GM18507 (cell line): ENCODE measurements around the gene CCM2.

Experiments used
- DNase-seq: peaks from one replicate; pipeline ENCODE4 v3.0.0; 2011; ENCODE audit warnings: low read depth; ENCODE audit not compliant: insufficient read length; ENCODE audit errors: extremely low spot score
- FAIRE-seq: peaks from 2 replicates; lab custom pipeline; 2011; peaks lifted over from hg19 to GRCh38; lab: Jason Lieb, UNC

The CCM2 gene

GRCh38 chr7:45073786-45074527, 74.0 kb downstream of the CCM2 start:
- DNase-seq (no peak), FAIRE-seq (no peak)

GRCh38 chr7:45074528-45075354, 74.7 kb downstream of the CCM2 start:
- no peak for DNase-seq
- FAIRE-seq: no peak

- DNase-seq: no peak
- FAIRE-seq: no peak
Observed at GRCh38 chr7:45075355-45075644, 75.3 kb downstream of the CCM2 start.

- FAIRE-seq: no peak
Observed at GRCh38 chr7:45075871-45076796, 76.1 kb downstream of the CCM2 start.

GRCh38 chr7:45076946-45077345, 76.9 kb downstream of the CCM2 start:
- DNase-seq (no peak), FAIRE-seq (no peak)

More at GRCh38 chr7:45075871-45076796, 76.1 kb downstream of the CCM2 start:
- no peak for DNase-seq

- DNase-seq (no peak), FAIRE-seq (no peak)
Observed at GRCh38 chr7:45077579-45077978, 77.6 kb downstream of the CCM2 start.

DNA sequence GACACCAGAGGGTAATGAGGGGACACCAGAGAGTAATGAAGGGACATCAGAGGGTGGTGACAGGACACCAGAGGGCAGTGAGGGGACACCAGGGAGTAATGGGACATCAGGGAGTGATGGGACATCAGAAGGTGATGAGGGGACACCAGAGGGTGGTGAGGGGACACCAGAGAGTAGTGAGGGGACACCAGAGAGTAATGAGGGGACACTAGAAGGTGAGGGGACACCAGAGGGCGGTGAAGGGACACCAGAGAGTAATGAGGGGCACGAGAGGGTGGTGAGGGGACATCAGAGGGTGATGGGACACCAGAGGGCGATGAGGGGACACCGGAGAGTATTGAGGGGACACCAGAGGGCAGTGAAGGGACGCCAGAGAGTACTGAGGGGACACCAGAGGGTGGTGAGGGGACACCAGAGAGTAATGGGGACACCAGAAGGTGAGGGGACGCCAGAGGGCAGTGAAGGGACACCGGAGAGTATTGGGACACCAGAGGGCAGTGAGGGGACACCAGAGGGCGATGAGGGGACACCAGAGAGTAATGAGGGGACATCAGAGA, 78.2 kb downstream of the CCM2 start:
- DNase-seq (no peak), FAIRE-seq (no peak)

DNA sequence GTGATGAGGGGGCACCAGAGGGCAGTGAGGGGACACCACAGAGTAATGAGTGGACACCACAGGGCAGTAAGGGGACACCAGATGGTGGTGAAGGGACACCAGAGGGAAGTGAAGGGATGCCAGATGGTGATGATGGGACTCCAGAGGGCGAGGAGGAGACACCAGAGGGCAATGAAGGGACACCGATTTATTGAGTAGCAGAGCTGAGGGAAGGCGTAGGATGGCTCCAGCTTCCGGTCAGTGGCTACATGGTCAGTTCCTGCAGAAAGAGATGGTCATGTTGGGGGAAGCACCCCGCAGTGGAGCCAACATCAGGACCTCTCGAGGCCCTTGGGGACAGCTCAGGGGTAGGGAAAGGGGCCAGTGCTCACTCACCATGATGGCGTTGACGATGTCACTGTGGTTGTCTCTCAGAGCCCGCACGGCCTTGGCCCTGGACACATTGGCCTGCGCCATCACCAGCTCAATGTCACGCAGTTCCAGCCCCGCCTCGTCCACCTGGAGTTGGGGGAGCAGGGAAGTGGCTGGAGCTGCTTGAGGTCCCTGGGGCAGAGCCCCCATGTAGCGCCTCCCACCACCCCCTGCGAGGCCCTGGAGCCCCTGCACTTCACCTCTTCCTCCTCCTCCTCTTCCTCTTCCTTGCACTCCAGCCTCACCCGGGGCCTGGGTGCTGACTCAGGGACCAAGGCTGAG, 80.4 kb downstream of the CCM2 start:
- DNase-seq: no peak
- FAIRE-seq: no peak

DNA sequence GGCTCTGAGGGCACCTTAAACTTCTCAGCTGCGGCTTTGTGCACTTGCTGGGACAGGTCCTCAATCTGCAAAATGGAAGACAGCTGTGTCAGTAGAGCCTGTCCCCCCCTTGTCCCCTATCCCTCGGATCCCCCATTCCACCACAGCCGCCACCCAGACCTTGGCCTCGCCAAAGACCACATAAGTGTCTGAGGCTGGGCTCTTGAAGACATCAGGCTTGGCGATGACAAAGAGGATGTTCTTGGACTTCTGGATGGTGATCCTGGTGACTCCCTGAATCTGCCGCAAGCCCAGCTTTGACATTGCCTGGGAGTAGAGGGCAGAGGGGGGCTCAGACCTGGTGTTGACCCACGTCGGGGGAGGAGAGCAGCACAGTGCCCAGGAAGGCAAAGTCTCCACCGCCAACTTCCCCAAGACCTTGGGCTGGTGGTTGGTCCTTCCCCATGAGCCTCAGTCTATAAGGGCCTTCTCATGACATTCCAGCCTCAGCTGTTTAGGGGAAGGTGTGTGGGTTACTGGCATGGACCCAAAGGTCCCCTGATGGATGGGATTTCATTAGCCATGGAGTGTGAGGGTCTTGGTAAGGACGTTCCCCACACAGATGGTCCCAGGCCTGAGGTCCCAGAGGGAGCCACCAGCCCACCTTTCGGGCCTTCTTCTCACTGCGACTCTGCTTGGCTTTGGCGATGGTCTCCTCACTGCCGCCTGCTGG, 81.1 kb downstream of the CCM2 start:
- DNase-seq (no peak), FAIRE-seq (no peak)

GRCh38 chr7:45081670-45081974, 81.6 kb downstream of the CCM2 start:
- DNase-seq (no peak), FAIRE-seq (no peak)

DNA sequence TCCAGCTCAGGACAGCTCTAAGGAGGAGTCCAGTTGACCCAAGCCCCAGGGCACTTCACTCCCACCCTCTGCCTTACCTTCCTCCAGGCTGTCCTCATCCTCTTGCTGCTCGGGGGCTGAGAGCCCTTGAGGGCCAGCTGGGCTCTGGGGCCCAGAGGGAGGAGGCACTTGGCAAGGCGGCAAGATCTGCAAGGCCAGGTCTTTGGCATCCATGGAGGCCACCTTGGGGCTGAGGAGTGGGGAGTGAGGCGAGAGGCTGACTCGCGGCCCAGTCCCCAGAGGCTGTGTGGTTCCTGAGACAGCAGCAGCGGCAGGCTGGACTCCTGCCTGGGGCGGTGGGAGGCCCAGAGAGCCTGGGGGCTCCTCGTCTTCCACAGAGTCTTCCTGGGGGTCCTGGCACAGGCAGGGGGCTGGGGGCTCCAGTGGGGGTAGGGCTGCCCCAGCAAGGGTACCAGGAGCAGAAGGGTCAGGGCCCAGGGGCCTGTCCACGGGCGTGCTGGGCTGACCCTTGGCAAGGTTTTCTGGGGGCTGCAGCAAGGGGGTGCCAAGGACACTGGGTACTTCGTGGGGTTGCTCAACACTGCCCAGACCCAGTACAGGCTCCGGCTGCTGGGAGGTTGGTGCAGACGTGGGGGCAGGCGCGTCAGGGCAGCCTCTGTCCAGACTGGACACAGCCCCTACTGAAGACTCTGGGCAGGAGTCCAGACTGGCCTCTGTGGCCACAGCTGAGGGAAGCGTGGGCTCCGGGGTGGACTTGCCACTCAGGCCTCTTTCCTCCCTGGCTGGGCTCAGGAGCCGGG, 82.2 kb downstream of the CCM2 start:
- FAIRE-seq (no peak), DNase-seq (no peak)

GRCh38 chr7:45082831-45083331, 82.9 kb downstream of the CCM2 start:
- DNase-seq: no peak
- FAIRE-seq: no peak

DNA sequence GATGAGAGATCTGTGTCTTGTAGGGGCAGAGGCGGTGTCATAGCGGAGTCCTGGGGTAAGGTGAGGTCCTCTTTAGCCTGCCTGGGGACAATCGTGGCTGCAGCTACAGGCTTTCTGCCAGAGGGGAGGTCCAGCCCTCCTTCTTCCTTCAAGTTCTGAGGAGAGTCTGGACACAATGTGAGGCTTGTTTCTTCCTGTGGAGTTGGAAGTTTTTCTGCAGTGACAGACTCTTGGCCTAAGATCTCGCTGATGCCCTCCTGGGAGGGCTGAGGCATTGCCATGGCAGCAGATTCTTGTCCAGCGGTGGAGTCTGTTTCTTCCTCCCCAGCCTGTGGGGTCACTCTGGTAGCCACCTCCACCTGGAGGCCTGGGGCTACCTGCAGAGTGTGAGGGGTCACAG, 84.3 kb downstream of the CCM2 start:
- DNase-seq (no peak), FAIRE-seq (no peak)

DNA sequence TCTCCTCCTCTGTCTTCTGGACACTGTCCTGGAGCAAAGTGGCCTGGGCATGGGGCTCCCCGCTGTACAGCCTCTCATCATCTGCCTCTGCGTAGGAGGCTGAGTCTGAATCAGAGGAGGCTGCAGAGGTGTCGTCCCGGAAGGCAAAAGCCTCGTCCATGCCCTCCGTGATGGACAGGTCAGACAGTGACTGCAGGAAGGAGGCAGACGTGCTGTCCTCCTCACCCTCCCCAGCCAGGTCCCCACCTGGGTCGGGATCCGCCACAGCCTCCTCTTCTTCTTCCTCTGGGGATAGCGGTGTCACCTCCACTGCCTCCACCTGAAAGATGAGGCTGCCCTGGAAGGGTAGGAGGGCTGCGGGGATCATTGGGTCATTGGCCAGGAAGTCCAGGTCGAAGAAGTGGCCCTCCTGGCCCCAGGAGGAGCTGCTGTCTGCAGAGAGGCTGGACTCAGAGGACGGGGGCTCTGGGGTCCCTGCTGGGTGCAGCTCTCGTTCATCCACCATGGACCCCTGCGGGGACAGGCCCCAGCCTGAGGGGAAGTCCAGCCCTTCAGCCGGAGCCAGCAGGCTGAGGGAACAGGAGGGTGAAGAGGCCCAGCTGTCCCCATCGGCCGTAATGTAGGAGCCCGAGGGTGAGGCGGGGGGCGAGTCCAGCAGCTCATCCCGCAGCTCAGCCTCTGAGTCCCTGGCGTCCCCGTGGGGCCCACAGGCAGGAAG, 85.1 kb downstream of the CCM2 start:
- FAIRE-seq: no peak

DNA sequence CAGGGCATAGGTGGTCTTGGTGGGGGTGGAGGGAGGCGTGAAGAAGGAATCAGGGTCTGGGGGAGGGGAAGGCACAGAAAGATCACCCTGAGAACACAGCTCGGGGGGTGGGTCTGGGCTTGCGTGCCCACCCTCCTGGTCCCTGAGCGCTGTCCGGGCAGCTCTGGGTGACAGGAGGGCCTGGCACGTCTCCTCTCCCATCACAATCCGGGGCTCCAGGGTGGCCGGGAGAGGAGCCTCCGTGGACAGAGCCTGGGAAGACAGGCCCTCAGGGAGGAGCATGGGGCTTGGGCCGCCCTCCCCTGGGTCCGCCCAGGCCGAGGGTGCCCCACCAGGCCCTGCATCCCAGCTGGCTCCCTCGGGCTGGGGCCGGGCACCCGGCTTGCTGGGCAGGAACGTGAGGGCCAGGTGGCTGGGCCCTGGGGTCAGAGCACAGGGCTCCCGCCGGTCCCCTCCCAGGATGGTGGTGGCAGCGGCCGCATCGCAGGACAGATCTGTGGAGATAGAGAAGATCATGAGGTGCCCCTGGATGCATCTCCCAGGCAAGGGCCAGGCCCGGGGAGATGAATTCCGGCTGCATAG, 85.7 kb downstream of the CCM2 start:
- FAIRE-seq: no peak
- DNase-seq: no peak

More for the DNA sequence above, 85.1 kb downstream of the CCM2 start:
- DNase-seq: no peak

DNA sequence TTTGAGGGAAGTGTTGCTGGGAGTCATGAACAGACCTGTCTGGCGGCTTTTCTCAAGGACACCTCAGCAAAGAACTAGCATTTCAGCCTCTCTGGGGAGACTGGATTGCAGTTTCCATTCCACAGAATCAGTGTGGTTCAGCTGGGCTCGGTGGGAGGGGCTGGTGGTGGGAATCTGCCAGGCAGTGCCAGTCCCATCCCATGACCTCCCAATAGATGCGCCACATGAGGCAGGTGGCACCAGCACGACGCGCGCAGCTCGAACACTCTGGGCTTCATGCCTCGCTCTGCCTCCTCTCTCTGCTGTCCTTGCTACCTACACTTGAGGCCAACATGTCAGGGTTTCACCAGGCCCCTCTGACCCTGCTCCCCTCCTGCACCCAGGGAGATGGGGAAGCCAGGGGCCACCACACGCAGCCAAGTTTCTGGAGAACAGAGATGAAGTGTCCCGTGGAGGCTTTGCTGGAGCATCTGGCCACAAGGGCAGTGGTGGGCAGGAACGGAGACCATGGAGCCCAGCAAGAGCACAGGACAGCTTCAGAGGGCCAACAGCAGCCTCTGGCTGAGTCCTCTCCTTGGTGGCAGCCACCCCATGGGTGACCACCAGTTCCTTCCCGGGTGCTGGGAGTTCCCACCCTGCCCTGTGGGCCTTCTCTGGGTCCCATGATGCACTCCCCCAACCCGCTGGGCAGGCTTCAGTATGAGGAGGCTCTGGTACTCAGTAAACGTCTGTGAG, 86.5 kb downstream of the CCM2 start:
- DNase-seq: no peak
- FAIRE-seq: no peak
